HG02981 (cell line): Measurements from ENCODE around the gene C5orf63.
"Not testable (repeated sequence)": the region's sequence is repeated elsewhere in the genome, so short reads cannot be mapped to it uniquely, and the experiment has no call there.

Source experiments
- ATAC-seq: cut with Tn5 transposase; IDR thresholded peaks from one replicate; pipeline ENCODE4 v1.9.1; 2021; ENCODE audit warnings: mild to moderate bottlenecking, moderate library complexity; ENCODE audit not compliant: unreplicated experiment

Gene C5orf63

GRCh38 chr5:127010362-127010761, 62.9 kb downstream of the C5orf63 start:
- ATAC-seq: no peak

- ATAC-seq: no peak
These were observed 63.5 kb downstream of the C5orf63 start for GRCh38 chr5:127009784-127010183.

- ATAC-seq: no peak
These were observed 64.9 kb downstream of the C5orf63 start for GRCh38 chr5:127008300-127008975.

- no peak for ATAC-seq
These were observed 65.8 kb downstream of the C5orf63 start for GRCh38 chr5:127007522-127007921.

GRCh38 chr5:127006744-127007143, 66.6 kb downstream of the C5orf63 start:
- ATAC-seq: no peak

- not testable (repeated sequence) for ATAC-seq
These were observed 68.0 kb downstream of the C5orf63 start for GRCh38 chr5:127005282-127005681.

GRCh38 chr5:127004721-127005120, 68.6 kb downstream of the C5orf63 start:
- ATAC-seq: no peak

GRCh38 chr5:127003798-127004495, 69.4 kb downstream of the C5orf63 start:
- no peak for ATAC-seq

GRCh38 chr5:127002390-127002789, 70.9 kb downstream of the C5orf63 start:
- no peak for ATAC-seq

- ATAC-seq: no peak
These were observed 71.5 kb downstream of the C5orf63 start for GRCh38 chr5:127001621-127002296.
